Sigmoid colon (tissue), 7 donors: ENCODE measurements around the gene STAC. TPM values are rescaled to one million over a fixed set of nuclear protein-coding genes. Genes with fewer than 3 reads are reported as not detected.
A peak's percentile ranks its signal among the peaks of the same experiment; 100 is the strongest.

ENCODE experiments used
- DNase-seq: peaks from one replicate; pipeline ENCODE4 v3.0.0-alpha.2; 2019
- H3K27ac ChIP-seq, 4 donors: fragments of 200-600 bp; sonication (generic); one replicate each; pipeline ENCODE4 v1.5.1; 2016 to 2019; ENCODE audit warnings: mild to moderate bottlenecking in 1 of 4
- H3K27me3 ChIP-seq, 3 donors: fragments of 200-600 bp; sonication (generic); one replicate each; pipeline ENCODE4 v1.5.1; 2019; ENCODE audit warnings: mild to moderate bottlenecking in 1 of 3
- H3K36me3 ChIP-seq, 4 donors: fragments of 200-600 bp; sonication (generic); one replicate each; pipeline ENCODE4 v1.5.1; 2016 to 2019
- H3K4me1 ChIP-seq, 4 donors: fragments of 200-600 bp; sonication (generic); one replicate each; pipeline ENCODE4 v1.5.1; 2017 to 2019
- H3K4me3 ChIP-seq, 4 donors: fragments of 200-600 bp; sonication (generic); one replicate each; pipeline ENCODE4 v1.5.1; 2017 to 2019; ENCODE audit warnings: mild to moderate bottlenecking in 2 of 4, moderate library complexity in 1 of 4
- H3K9me3 ChIP-seq, 4 donors: fragments of 200-600 bp in 3 of 4; sonication (generic) in 3 of 4; one replicate each; pipeline versions ENCODE4 v1.5.1 to v1.6.1; 2013 to 2019
- CTCF ChIP-seq, 4 experiments: fragments of 450-650 bp in 3 of 4; fragments of 200-600 bp in 1 of 4; IDR thresholded peaks; one replicate each; pipeline ENCODE4 v1.5.1; 2016 to 2019; ENCODE audit warnings: antibody characterized with exemption in 4 of 4, mild to moderate bottlenecking in 3 of 4, moderate library complexity in 2 of 4
- EP300 ChIP-seq, 4 donors: sonication (generic); formaldehyde crosslinking; IDR thresholded peaks; one replicate each; pipeline ENCODE4 v1.6.1; 2017; ENCODE audit warnings: antibody characterized with exemption in 4 of 4
- POLR2A ChIP-seq, 2 donors: fragments of 450-650 bp; IDR thresholded peaks; one replicate each; pipeline ENCODE4 v1.6.1; 2016; ENCODE audit warnings: antibody characterized with exemption in 2 of 2, mild to moderate bottlenecking in 2 of 2, moderate library complexity in 2 of 2
- POLR2AphosphoS5 ChIP-seq, 4 donors: sonication (generic); formaldehyde crosslinking; IDR thresholded peaks; one replicate each; pipeline ENCODE4 v1.6.1; 2017; ENCODE audit warnings: antibody characterized with exemption in 4 of 4
- WGBS, 2 donors: extraction: QIAGEN DNeasy Blood & Tissue Kit; methylation state at CpG; one replicate each; pipeline ENCODE4 v1.1.7; 2013; 5-methylcytosine and 5-hydroxymethylcytosine counted together
- intact Hi-C: fragments of 100-400 bp; cut with DNase I; formaldehyde crosslinking; loops from one replicate; pipeline ENCODE4 v1.15.1; 2023
- polyA plus RNA-seq, 3 donors: library from polyadenylated mRNA; stranded (reverse); fragments of 200-250 nt; gene quantifications; one replicate each; pipeline ENCODE4 v1.2.3, GENCODE V29; 2013
- total RNA-seq, 4 donors: library from RNA; depleted of rRNA; stranded (reverse); fragments of >200 nt; gene quantifications; one replicate each; pipeline ENCODE4 v1.1.0, GENCODE V29; 2016
- donor health status: healthy with polysubstance abuse.
- donor health status: Bipolar disorder and iron deficiency.
- donor health status: healthy.

Gene STAC
- total and polyA plus RNA-seq, 7 donors, result 0.42 to 39.6 (median 17.4) TPM; not detected in 2

- peaks cover 0 to 12% (median 4%) of the 10 kb centered on the region in 4 donors for H3K4me1 ChIP-seq
- TF ChIP-seq POLR2AphosphoS5 (IDR thresholded peaks at IDR 0.05), result no peak
- no peak for TF ChIP-seq POLR2A (IDR thresholded peaks at IDR 0.05)
- no peak for TF ChIP-seq EP300 (IDR thresholded peaks at IDR 0.05)
- no peak for TF ChIP-seq CTCF (IDR thresholded peaks at IDR 0.05)
- H3K4me3 ChIP-seq, result no peak overlapping the region
- DNase-seq, result no peak
- H3K36me3 ChIP-seq, result no peaks in the 10 kb centered on the region
- no peak overlapping the region for H3K27ac ChIP-seq
- H3K9me3 ChIP-seq, result no peaks in the 10 kb centered on the region
- 35 to 50% methylated on average over 3 of the region's 3 CpGs for WGBS, 2 donors
- no peaks in the 10 kb centered on the region for H3K27me3 ChIP-seq
- intact Hi-C loops, result no loop called here
These were observed 160.7 kb downstream of the STAC start for GRCh38 chr3:36540888-36541518.

GRCh38 chr3:36542186-36542585, 161.9 kb downstream of the STAC start:
- TF ChIP-seq EP300 (IDR thresholded peaks at IDR 0.05) (no peak), CTCF (IDR thresholded peaks at IDR 0.05) (no peak), POLR2AphosphoS5 (IDR thresholded peaks at IDR 0.05) (no peak), POLR2A (IDR thresholded peaks at IDR 0.05) (no peak)
- intact Hi-C loops, result no loop called here
- Histone ChIP-seq H3K27me3 (no peaks in the 10 kb centered on the region), H3K9me3 (no peaks in the 10 kb centered on the region), H3K27ac (no peak overlapping the region), H3K4me1 (peaks cover 0 to 21% (median 11%) of the 10 kb centered on the region in 4 donors), H3K4me3 (no peak overlapping the region), H3K36me3 (no peaks in the 10 kb centered on the region)
- 61 to 76% methylated on average over 2 of the region's 2 CpGs for WGBS, 2 donors
- DNase-seq, result no peak

GRCh38 chr3:36543276-36543997, 163.1 kb downstream of the STAC start:
- Histone ChIP-seq H3K4me3 (no peak overlapping the region), H3K9me3 (no peaks in the 10 kb centered on the region), H3K4me1 (peaks cover 0 to 17% (median 11%) of the 10 kb centered on the region in 4 donors), H3K36me3 (no peaks in the 10 kb centered on the region), H3K27me3 (no peaks in the 10 kb centered on the region), H3K27ac (no peak overlapping the region)
- intact Hi-C loops, result no loop called here
- 85 to 89% methylated on average over 5 of the region's 5 CpGs for WGBS, 2 donors
- no peak for DNase-seq
- TF ChIP-seq POLR2AphosphoS5 (IDR thresholded peaks at IDR 0.05) (no peak), POLR2A (IDR thresholded peaks at IDR 0.05) (no peak), EP300 (IDR thresholded peaks at IDR 0.05) (no peak), CTCF (IDR thresholded peaks at IDR 0.05) (no peak)

GRCh38 chr3:36546226-36546625, 165.9 kb downstream of the STAC start:
- intact Hi-C loops, result no loop called here
- TF ChIP-seq POLR2A (IDR thresholded peaks at IDR 0.05), result no peak
- TF ChIP-seq EP300 (IDR thresholded peaks at IDR 0.05), result no peak
- TF ChIP-seq POLR2AphosphoS5 (IDR thresholded peaks at IDR 0.05), result no peak
- no peak for TF ChIP-seq CTCF (IDR thresholded peaks at IDR 0.05)
- Histone ChIP-seq H3K36me3 (no peaks in the 10 kb centered on the region), H3K4me3 (no peak overlapping the region), H3K9me3 (no peaks in the 10 kb centered on the region), H3K27ac (peak overlapping the region in 3 of 4 donors; percentile 26 to 69 (median 44)), H3K27me3 (no peaks in the 10 kb centered on the region), H3K4me1 (peaks cover 0 to 17% (median 11%) of the 10 kb centered on the region in 4 donors)
- no peak for DNase-seq
- 38 to 60% methylated on average over 5 of the region's 5 CpGs for WGBS, 2 donors
